ENCODE results near the gene IGF1. TPM values are rescaled to one million over a fixed set of nuclear protein-coding genes. Genes with fewer than 3 reads are reported as not detected.

Gene IGF1
- total RNA-seq, 2 donors from 2014 or later = 267 to 391 TPM

- intact Hi-C loops (cut with DNase I) = no loop called here
- no peak for DNase-seq (ENCODE audit: low spot score)
Measured at GRCh38 chr12:102408487-102409297, 71.7 kb downstream of the IGF1 start.

- intact Hi-C loops (cut with DNase I) = no loop called here
- DNase-seq (ENCODE audit: low spot score) = no peak
Measured at GRCh38 chr12:102407776-102408486, 72.4 kb downstream of the IGF1 start.

- intact Hi-C loops (cut with DNase I) = no loop called here
- DNase-seq (ENCODE audit: low spot score) = no peak
Measured at GRCh38 chr12:102406033-102406584, 74.3 kb downstream of the IGF1 start.

- DNase-seq (ENCODE audit: low spot score) = no peak
- intact Hi-C loops (cut with DNase I) = no loop called here
Measured at GRCh38 chr12:102401087-102401486, 79.3 kb downstream of the IGF1 start.

GRCh38 chr12:102399653-102400052, 80.7 kb downstream of the IGF1 start:
- DNase-seq (ENCODE audit: low spot score) = no peak
- intact Hi-C loops (cut with DNase I) = no loop called here

GRCh38 chr12:102396276-102396675, 84.1 kb downstream of the IGF1 start:
- DNase-seq (ENCODE audit: low spot score) = no peak
- intact Hi-C loops (cut with DNase I) = no loop called here

- intact Hi-C loops (cut with DNase I) = no loop called here
- DNase-seq (ENCODE audit: low spot score) = no peak
Measured at GRCh38 chr12:102394200-102394599, 86.2 kb downstream of the IGF1 start.

GRCh38 chr12:102390068-102390467, 90.3 kb downstream of the IGF1 start:
- DNase-seq (ENCODE audit: low spot score) = no peak
- intact Hi-C loops (cut with DNase I) = no loop called here

GRCh38 chr12:102388469-102388868, 91.9 kb downstream of the IGF1 start:
- intact Hi-C loops (cut with DNase I) = no loop called here
- DNase-seq (ENCODE audit: low spot score) = no peak

GRCh38 chr12:102385343-102385742, 95.0 kb downstream of the IGF1 start:
- no peak for DNase-seq (ENCODE audit: low spot score)
- intact Hi-C loops (cut with DNase I) = no loop called here

GRCh38 chr12:102379346-102380162, 100.8 kb downstream of the IGF1 start:
- DNase-seq (ENCODE audit: low spot score) = no peak
- intact Hi-C loops (cut with DNase I) = no loop called here

GRCh38 chr12:102376781-102377180, 103.6 kb downstream of the IGF1 start:
- no peak for DNase-seq (ENCODE audit: low spot score)
- intact Hi-C loops (cut with DNase I) = no loop called here

- intact Hi-C loops (cut with DNase I) = no loop called here
- no peak for DNase-seq (ENCODE audit: low spot score)
Measured at GRCh38 chr12:102376181-102376747, 104.1 kb downstream of the IGF1 start.

- DNase-seq (ENCODE audit: low spot score) = no peak
- intact Hi-C loops (cut with DNase I) = no loop called here
Measured at GRCh38 chr12:102374190-102374589, 106.2 kb downstream of the IGF1 start.

GRCh38 chr12:102372087-102372486, 108.3 kb downstream of the IGF1 start:
- DNase-seq (ENCODE audit: low spot score) = no peak
- intact Hi-C loops (cut with DNase I) = no loop called here

GRCh38 chr12:102371165-102371564, 109.2 kb downstream of the IGF1 start:
- DNase-seq (ENCODE audit: low spot score) = no peak
- intact Hi-C loops (cut with DNase I) = no loop called here

- no peak for DNase-seq (ENCODE audit: low spot score)
- intact Hi-C loops (cut with DNase I) = no loop called here
Measured at GRCh38 chr12:102369876-102370275, 110.5 kb downstream of the IGF1 start.

- intact Hi-C loops (cut with DNase I) = no loop called here
- no peak for DNase-seq (ENCODE audit: low spot score)
Measured at GRCh38 chr12:102365365-102365764, 115.0 kb downstream of the IGF1 start.

- intact Hi-C loops (cut with DNase I) = no loop called here
- no peak for DNase-seq (ENCODE audit: low spot score)
Measured at GRCh38 chr12:102364709-102365108, 115.7 kb downstream of the IGF1 start.
